H1 (cell line): Measurements from ENCODE around the gene S1PR1. TPM values are rescaled to one million over a fixed set of nuclear protein-coding genes. Genes with fewer than 3 reads are reported as not detected.

ENCODE experiments used
- EZH2 ChIP-seq: fragments of 200-600 bp; sonication (generic); IDR thresholded peaks from 2 replicates; pipeline ENCODE4 v1.7.1; 2012; ENCODE audit warnings: low read depth, mild to moderate bottlenecking, moderate library complexity, low read length, inconsistent platforms; ENCODE audit not compliant: severe bottlenecking
- FOSL1 ChIP-seq: IDR thresholded peaks from 2 replicates; pipeline ENCODE4 v1.6.1; 2011; ENCODE audit warnings: mild to moderate bottlenecking, low read depth, low read length, moderate library complexity; ENCODE audit not compliant: insufficient read depth
- POU5F1 ChIP-seq: IDR thresholded peaks from 2 replicates; pipeline ENCODE4 v1.6.1; 2011; ENCODE audit warnings: low read depth, mild to moderate bottlenecking, low read length, moderate library complexity
- RXRA ChIP-seq: IDR thresholded peaks from 2 replicates; pipeline ENCODE4 v1.6.1; 2011; ENCODE audit warnings: low read depth, mild to moderate bottlenecking, low read length, moderate library complexity; ENCODE audit not compliant: insufficient read depth
- YY1 ChIP-seq: IDR thresholded peaks from 2 replicates; pipeline ENCODE4 v1.6.1; 2011; ENCODE audit warnings: low read depth, mild to moderate bottlenecking, low read length
- polyA plus RNA-seq, 7 experiments: library from polyadenylated mRNA; depleted of rRNA in 3 of 7; stranded (reverse) in 5 of 7; unstranded in 2 of 7; fragments of >200 nt in 5 of 7; fragments of 200-250 nt in 2 of 7; gene quantifications; 1 replicate in 5 of 7; 2 replicates in 1 of 7; 4 replicates in 1 of 7; pipeline versions ENCODE4 v1.2.1 to v1.2.3, GENCODE V29; 2011 to 2013; ENCODE audit warnings: missing spikeins in 2 of 7, mixed read lengths in 2 of 7
- total RNA-seq: library from RNA; stranded (reverse); fragmentation: NEBNext Ultra II Directional; extraction: Animal tissue kit (Norgen Biotek cat#: 25700); gene quantifications from 2 replicates; pipeline ENCODE4 v1.2.1, GENCODE V29; 2021
- TF ChIP-seq, protein P1 (sequence below): fragments of 300-600 bp; sonication (generic); IDR thresholded peaks from 2 replicates; pipeline ENCODE4 v1.7.1; 2012; ENCODE audit warnings: low read length, moderate library complexity, mild to moderate bottlenecking, inconsistent platforms; ENCODE audit not compliant: insufficient replicate concordance

S1PR1 gene
- total and polyA plus RNA-seq, 2 of the 8 experiments (the other 6 are each of a cell fraction or from before 2014, with no cell fraction given): 3.5 to 5.5 TPM

DNA sequence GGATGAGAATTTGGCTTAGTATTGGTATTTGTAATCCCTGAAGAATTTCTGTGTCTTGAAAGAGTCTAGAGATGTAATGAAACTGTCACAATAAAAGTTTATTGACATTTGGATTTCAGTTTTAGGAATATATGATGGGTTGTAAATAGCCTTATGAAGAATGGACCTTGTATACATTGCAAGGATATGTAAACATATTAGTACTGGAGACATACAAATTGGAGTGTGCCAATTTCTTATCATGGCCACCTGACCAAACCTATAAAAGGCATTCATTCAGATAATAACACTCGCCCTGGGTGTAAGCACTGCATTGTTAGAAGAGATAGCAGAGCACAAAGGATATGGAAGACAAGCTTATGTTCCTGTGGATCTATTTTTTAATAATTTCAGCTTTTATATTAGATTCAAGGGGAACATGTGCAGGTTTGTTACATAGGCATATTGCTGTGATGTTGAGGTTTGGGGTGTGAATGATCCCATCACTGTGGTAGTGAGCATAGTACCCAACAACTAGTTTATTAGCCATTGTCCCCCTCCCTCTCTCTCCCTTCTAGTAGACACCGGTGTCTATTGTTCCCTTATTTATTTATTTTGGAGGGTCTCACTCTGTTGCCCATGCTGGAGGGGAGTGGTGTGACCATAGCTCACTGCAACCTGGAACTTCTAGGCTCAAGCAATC is 8.6 kb downstream of the S1PR1 start (continued):
- TF ChIP-seq, protein P1, sequence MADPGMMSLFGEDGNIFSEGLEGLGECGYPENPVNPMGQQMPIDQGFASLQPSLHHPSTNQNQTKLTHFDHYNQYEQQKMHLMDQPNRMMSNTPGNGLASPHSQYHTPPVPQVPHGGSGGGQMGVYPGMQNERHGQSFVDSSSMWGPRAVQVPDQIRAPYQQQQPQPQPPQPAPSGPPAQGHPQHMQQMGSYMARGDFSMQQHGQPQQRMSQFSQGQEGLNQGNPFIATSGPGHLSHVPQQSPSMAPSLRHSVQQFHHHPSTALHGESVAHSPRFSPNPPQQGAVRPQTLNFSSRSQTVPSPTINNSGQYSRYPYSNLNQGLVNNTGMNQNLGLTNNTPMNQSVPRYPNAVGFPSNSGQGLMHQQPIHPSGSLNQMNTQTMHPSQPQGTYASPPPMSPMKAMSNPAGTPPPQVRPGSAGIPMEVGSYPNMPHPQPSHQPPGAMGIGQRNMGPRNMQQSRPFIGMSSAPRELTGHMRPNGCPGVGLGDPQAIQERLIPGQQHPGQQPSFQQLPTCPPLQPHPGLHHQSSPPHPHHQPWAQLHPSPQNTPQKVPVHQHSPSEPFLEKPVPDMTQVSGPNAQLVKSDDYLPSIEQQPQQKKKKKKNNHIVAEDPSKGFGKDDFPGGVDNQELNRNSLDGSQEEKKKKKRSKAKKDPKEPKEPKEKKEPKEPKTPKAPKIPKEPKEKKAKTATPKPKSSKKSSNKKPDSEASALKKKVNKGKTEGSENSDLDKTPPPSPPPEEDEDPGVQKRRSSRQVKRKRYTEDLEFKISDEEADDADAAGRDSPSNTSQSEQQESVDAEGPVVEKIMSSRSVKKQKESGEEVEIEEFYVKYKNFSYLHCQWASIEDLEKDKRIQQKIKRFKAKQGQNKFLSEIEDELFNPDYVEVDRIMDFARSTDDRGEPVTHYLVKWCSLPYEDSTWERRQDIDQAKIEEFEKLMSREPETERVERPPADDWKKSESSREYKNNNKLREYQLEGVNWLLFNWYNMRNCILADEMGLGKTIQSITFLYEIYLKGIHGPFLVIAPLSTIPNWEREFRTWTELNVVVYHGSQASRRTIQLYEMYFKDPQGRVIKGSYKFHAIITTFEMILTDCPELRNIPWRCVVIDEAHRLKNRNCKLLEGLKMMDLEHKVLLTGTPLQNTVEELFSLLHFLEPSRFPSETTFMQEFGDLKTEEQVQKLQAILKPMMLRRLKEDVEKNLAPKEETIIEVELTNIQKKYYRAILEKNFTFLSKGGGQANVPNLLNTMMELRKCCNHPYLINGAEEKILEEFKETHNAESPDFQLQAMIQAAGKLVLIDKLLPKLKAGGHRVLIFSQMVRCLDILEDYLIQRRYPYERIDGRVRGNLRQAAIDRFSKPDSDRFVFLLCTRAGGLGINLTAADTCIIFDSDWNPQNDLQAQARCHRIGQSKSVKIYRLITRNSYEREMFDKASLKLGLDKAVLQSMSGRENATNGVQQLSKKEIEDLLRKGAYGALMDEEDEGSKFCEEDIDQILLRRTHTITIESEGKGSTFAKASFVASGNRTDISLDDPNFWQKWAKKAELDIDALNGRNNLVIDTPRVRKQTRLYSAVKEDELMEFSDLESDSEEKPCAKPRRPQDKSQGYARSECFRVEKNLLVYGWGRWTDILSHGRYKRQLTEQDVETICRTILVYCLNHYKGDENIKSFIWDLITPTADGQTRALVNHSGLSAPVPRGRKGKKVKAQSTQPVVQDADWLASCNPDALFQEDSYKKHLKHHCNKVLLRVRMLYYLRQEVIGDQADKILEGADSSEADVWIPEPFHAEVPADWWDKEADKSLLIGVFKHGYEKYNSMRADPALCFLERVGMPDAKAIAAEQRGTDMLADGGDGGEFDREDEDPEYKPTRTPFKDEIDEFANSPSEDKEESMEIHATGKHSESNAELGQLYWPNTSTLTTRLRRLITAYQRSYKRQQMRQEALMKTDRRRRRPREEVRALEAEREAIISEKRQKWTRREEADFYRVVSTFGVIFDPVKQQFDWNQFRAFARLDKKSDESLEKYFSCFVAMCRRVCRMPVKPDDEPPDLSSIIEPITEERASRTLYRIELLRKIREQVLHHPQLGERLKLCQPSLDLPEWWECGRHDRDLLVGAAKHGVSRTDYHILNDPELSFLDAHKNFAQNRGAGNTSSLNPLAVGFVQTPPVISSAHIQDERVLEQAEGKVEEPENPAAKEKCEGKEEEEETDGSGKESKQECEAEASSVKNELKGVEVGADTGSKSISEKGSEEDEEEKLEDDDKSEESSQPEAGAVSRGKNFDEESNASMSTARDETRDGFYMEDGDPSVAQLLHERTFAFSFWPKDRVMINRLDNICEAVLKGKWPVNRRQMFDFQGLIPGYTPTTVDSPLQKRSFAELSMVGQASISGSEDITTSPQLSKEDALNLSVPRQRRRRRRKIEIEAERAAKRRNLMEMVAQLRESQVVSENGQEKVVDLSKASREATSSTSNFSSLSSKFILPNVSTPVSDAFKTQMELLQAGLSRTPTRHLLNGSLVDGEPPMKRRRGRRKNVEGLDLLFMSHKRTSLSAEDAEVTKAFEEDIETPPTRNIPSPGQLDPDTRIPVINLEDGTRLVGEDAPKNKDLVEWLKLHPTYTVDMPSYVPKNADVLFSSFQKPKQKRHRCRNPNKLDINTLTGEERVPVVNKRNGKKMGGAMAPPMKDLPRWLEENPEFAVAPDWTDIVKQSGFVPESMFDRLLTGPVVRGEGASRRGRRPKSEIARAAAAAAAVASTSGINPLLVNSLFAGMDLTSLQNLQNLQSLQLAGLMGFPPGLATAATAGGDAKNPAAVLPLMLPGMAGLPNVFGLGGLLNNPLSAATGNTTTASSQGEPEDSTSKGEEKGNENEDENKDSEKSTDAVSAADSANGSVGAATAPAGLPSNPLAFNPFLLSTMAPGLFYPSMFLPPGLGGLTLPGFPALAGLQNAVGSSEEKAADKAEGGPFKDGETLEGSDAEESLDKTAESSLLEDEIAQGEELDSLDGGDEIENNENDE: no peak
- TF ChIP-seq FOSL1: no peak
- TF ChIP-seq POU5F1: no peak
- TF ChIP-seq EZH2: no peak
- TF ChIP-seq YY1: no peak
- no peak for TF ChIP-seq RXRA
